HEK293T (cell line): ENCODE measurements around the gene SMR3B.

Experiments used
- CTCF ChIA-PET: fragments of 350-600 bp; formaldehyde crosslinking; extraction: SDS; loops from one replicate; lab custom pipeline; 2021; ENCODE audit warnings: antibody characterized with exemption, inconsistent platforms; lab: Yijun Ruan, JAX
- POLR2A ChIA-PET: fragments of 350-600 bp; formaldehyde crosslinking; extraction: SDS; loops from one replicate; lab custom pipeline; 2020; ENCODE audit warnings: antibody characterized with exemption, inconsistent platforms; lab: Yijun Ruan, JAX
- DNase-seq: peaks from one replicate; pipeline ENCODE4 v3.0.0; 2012; ENCODE audit warnings: mixed read lengths; ENCODE audit errors: extremely low spot score
- ARNT ChIP-seq: fragments of 450-650 bp; IDR thresholded peaks from 2 replicates; pipeline ENCODE4 v1.6.1; 2017; ENCODE audit warnings: mild to moderate bottlenecking
- BHLHE40 ChIP-seq: fragments of 450-650 bp; IDR thresholded peaks from 2 replicates; pipeline ENCODE4 v1.6.1; 2016; ENCODE audit warnings: mild to moderate bottlenecking, moderate library complexity, borderline replicate concordance
- CTBP1 ChIP-seq: fragments of 450-650 bp; IDR thresholded peaks from 2 replicates; pipeline ENCODE4 v1.6.1; 2016; ENCODE audit warnings: borderline replicate concordance
- ELF4 ChIP-seq: fragments of 450-650 bp; IDR thresholded peaks from 2 replicates; pipeline ENCODE4 v1.6.1; 2017; ENCODE audit warnings: antibody characterized with exemption
- FOXA1 ChIP-seq: fragments of 450-650 bp; IDR thresholded peaks from 2 replicates; pipeline ENCODE4 v1.6.1; 2016; ENCODE audit warnings: mild to moderate bottlenecking
- FOXK2 ChIP-seq: fragments of 450-650 bp; IDR thresholded peaks from 2 replicates; pipeline ENCODE4 v1.6.1; 2016; ENCODE audit warnings: mild to moderate bottlenecking
- FOXM1 ChIP-seq: fragments of 450-650 bp; IDR thresholded peaks from 2 replicates; pipeline ENCODE4 v1.6.1; 2017; ENCODE audit warnings: mild to moderate bottlenecking, borderline replicate concordance
- HDGF ChIP-seq: fragments of 450-650 bp; IDR thresholded peaks from 2 replicates; pipeline ENCODE4 v1.6.1; 2017; ENCODE audit warnings: antibody characterized with exemption, borderline replicate concordance
- L3MBTL2 ChIP-seq: fragments of 450-650 bp; conservative IDR thresholded peaks from 2 replicates; pipeline ENCODE4 v1.6.1; 2016; ENCODE audit warnings: mild to moderate bottlenecking
- LEF1 ChIP-seq: fragments of 450-650 bp; IDR thresholded peaks from 2 replicates; pipeline ENCODE4 v1.6.1; 2017; ENCODE audit warnings: mild to moderate bottlenecking, borderline replicate concordance
- NFRKB ChIP-seq: fragments of 450-650 bp; IDR thresholded peaks from 2 replicates; pipeline ENCODE4 v1.6.1; 2016; ENCODE audit warnings: mild to moderate bottlenecking, moderate library complexity
- PKNOX1 ChIP-seq: fragments of 450-650 bp; IDR thresholded peaks from 2 replicates; pipeline ENCODE4 v1.6.1; 2016
- SP1 ChIP-seq: fragments of 450-650 bp; IDR thresholded peaks from 2 replicates; pipeline ENCODE4 v1.6.1; 2017
- SUZ12 ChIP-seq: fragments of 450-650 bp; IDR thresholded peaks from 2 replicates; pipeline ENCODE4 v1.6.1; 2016; ENCODE audit warnings: mild to moderate bottlenecking
- TARDBP ChIP-seq: fragments of 450-650 bp; IDR thresholded peaks from 2 replicates; pipeline ENCODE4 v1.6.1; 2016
- ZNF384 ChIP-seq: fragments of 450-650 bp; IDR thresholded peaks from 2 replicates; pipeline ENCODE4 v1.6.1; 2016

Gene SMR3B

GRCh38 chr4:70360460-70360859, 22.5 kb upstream of the SMR3B start, which contains the start of gene SMR3A:
SMR3A (plus strand) TSS chr4:70360760; CDS start chr4:70362116, 1,356 bp downstream.
- CTCF ChIA-PET = no interaction called here
- POLR2A ChIA-PET = no interaction called here
- no peak for DNase-seq
- TF ChIP-seq CTBP1 (no peak), LEF1 (no peak), ARNT (no peak)

- ChIA-PET CTCF (no interaction called here), POLR2A (no interaction called here)
- TF ChIP-seq ZNF384 (no peak), PKNOX1 (no peak), FOXM1 (no peak)
- DNase-seq = no peak
Observed at GRCh38 chr4:70364002-70364401, 18.9 kb upstream of the SMR3B start.

- TF ChIP-seq LEF1 (no peak), FOXK2 (no peak), HDGF (no peak)
- no peak for DNase-seq
- CTCF ChIA-PET = no interaction called here
- POLR2A ChIA-PET = no interaction called here
Observed at GRCh38 chr4:70365479-70365878, 17.5 kb upstream of the SMR3B start.

GRCh38 chr4:70367813-70368212, 15.1 kb upstream of the SMR3B start:
- ChIA-PET CTCF (interaction anchor here (0.7 kb wide), 1 partner anchor 15 kb away, joined by 3 read pairs; the partner anchor contains the start of gene SMR3B), POLR2A (no interaction called here)
- no peak for DNase-seq
- TF ChIP-seq ZNF384 (no peak), SP1 (no peak), HDGF (no peak), FOXA1 (no peak), FOXM1 (no peak), SUZ12 (no peak), CTBP1 (no peak), FOXK2 (no peak), BHLHE40 (no peak), TARDBP (no peak), ELF4 (no peak), ARNT (no peak), PKNOX1 (no peak), LEF1 (no peak), L3MBTL2 (no peak), NFRKB (no peak)

- no peak for TF ChIP-seq LEF1
- TF ChIP-seq ELF4 = no peak
- no peak for TF ChIP-seq FOXK2
- no peak for TF ChIP-seq FOXM1
- no peak for TF ChIP-seq HDGF
- TF ChIP-seq CTBP1 = no peak
- no peak for TF ChIP-seq ZNF384
- TF ChIP-seq BHLHE40 = no peak
- TF ChIP-seq FOXA1 = no peak
- TF ChIP-seq SUZ12 = no peak
- no peak for TF ChIP-seq PKNOX1
- TF ChIP-seq L3MBTL2 = no peak
- TF ChIP-seq NFRKB = no peak
- TF ChIP-seq ARNT = no peak
- TF ChIP-seq SP1 = no peak
- TF ChIP-seq TARDBP = no peak
- POLR2A ChIA-PET = no interaction called here
- no peak for DNase-seq
- CTCF ChIA-PET = no interaction called here
Observed at GRCh38 chr4:70371987-70372386, 10.9 kb upstream of the SMR3B start.

- TF ChIP-seq L3MBTL2 (no peak), ZNF384 (no peak), FOXA1 (no peak), BHLHE40 (no peak), FOXM1 (no peak), NFRKB (no peak), HDGF (no peak), SP1 (no peak), ELF4 (no peak), SUZ12 (no peak), CTBP1 (no peak), TARDBP (no peak), ARNT (no peak), PKNOX1 (no peak), FOXK2 (no peak)
- ChIA-PET CTCF (no interaction called here), POLR2A (no interaction called here)
- no peak for DNase-seq
Observed at GRCh38 chr4:70372760-70373159, 10.2 kb upstream of the SMR3B start.
